ENCODE data around the gene SCYL3.
"Not testable (repeated sequence)": the region's sequence is repeated elsewhere in the genome, so short reads cannot be mapped to it uniquely, and the experiment has no call there.

The SCYL3 gene

DNA sequence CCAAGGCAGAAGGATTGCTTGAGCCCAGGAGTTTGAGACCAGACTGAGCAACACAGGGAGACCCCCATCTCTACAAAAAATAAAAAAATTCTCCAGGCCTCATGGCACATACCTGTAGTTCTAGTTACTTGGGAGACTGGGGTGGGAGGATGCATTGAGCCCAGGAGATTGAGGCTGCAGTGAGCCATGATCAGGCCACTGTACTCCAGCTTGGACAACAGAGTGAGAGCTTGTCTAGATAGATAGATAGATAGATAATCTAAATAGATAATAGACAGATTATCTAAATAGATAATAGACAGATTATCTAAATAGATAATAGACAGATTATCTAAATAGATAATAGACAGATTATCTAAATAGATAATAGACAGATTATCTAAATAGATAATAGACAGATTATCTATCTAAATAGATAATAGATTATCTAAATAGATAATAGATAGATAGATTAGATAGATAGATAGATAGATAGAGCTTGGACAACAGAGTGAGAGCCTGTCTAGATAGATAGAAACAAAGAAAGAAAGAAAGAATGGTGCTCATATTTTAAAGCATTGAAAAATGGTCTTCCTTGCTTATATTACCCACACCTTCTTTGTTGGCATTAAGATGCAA lies 82.2 kb downstream of the SCYL3 start:
- DNase-seq, result not testable (repeated sequence)

DNA sequence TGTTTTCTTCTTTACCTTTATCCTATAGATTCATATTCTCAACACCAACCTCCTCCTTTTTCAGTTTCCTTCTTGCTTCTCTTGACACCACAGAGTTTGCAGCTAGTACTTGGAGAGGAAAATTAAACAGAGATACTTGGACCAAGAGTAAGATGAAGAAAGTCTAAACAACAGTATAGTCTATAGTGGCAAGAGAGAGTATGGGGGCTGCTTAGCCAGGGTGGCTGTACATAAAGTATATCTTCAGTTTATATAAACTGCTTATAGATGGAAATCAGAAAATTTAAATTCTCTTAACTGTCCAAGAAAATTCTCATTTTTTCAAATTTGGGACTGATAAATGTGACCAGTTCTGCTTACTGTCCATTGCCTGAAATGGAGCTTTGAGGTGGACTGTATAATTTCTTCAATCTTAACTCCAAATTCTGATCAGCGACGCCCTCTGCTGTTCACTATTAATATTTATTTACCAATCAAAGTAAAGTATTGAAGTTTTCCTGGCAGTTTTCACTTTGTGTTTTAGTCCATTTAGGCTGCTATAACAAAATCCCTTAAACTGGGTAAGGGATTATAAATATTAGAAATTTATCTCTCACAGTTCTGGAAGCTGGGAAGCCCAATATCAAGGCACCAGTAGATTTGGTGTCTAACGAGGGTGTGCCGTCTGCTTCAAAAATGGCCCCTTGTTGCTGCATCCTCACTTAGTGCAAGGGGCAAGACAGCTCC lies 84.2 kb downstream of the SCYL3 start:
- peak in 2 of 6 experiments; percentile 34 for DNase-seq

DNA sequence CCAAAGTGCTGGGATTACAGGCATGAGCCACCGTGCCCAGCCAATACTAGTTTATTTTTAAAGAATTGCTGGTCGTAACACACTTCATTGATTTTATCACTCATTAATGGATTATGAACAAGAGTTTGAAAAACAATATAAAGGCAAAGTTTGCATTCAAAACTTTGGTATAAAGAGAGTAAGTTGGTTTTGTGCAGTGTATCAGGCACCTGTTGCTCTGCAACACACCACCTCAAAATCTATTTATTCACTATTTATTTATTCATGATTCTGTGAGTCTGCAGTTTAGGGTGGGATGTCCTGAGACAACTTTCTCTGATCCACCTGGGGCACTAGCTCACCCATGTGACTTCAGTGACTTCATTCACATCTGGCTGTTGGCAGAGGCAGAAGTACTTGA lies 88.8 kb downstream of the SCYL3 start:
- no peak for DNase-seq

- no peak for DNase-seq
These were observed 90.8 kb downstream of the SCYL3 start for GRCh38 chr1:169802888-169803287.

Measured in stimulated activated naive CD4-positive, alpha-beta T cell (primary cell).